AG09309 (cell line): Measurements from ENCODE around the gene NLE1.
"Not testable (repeated sequence)": the region's sequence is repeated elsewhere in the genome, so short reads cannot be mapped to it uniquely, and the experiment has no call there.

Experiments used
- DNase-seq: peaks from one replicate; pipeline ENCODE4 v3.0.0-alpha.2; 2010; ENCODE audit warnings: low read depth
- H3K4me3 ChIP-seq: 2 replicates; pipeline ENCODE4 v1.5.1; 2011; ENCODE audit warnings: mild to moderate bottlenecking, low read depth, low read length, moderate library complexity; ENCODE audit not compliant: control insufficient read depth
- CTCF ChIP-seq: IDR thresholded peaks from 2 replicates; pipeline ENCODE4 v1.5.1; 2011; ENCODE audit warnings: mild to moderate bottlenecking, low read depth, low read length, inconsistent platforms; ENCODE audit not compliant: insufficient read depth, control insufficient read depth; ENCODE audit errors: missing control alignments

The NLE1 gene

GRCh38 chr17:35116845-35117244, 25.3 kb downstream of the NLE1 start:
- no peak for DNase-seq
- H3K4me3 ChIP-seq: no peak overlapping the region
- no peak for TF ChIP-seq CTCF

GRCh38 chr17:35110791-35111190, 31.3 kb downstream of the NLE1 start:
- DNase-seq, H3K4me3 ChIP-seq: not testable (repeated sequence)

- no peak for TF ChIP-seq CTCF
- no peak overlapping the region for H3K4me3 ChIP-seq
- no peak for DNase-seq
Measured at GRCh38 chr17:35104844-35105450, 37.2 kb downstream of the NLE1 start.

GRCh38 chr17:35103271-35103670, 38.8 kb downstream of the NLE1 start:
- H3K4me3 ChIP-seq: no peak overlapping the region
- no peak for TF ChIP-seq CTCF
- DNase-seq: no peak

GRCh38 chr17:35101725-35102124, 40.4 kb downstream of the NLE1 start:
- no peak for DNase-seq
- TF ChIP-seq CTCF: no peak
- H3K4me3 ChIP-seq: no peak overlapping the region

GRCh38 chr17:35101036-35101435, 41.1 kb downstream of the NLE1 start:
- no peak overlapping the region for H3K4me3 ChIP-seq
- TF ChIP-seq CTCF: no peak
- no peak for DNase-seq

GRCh38 chr17:35099908-35100307, 42.2 kb downstream of the NLE1 start:
- no peak for DNase-seq
- no peak overlapping the region for H3K4me3 ChIP-seq
- TF ChIP-seq CTCF: no peak
